ENCODE results near the gene SPEM1. TPM values are rescaled to one million over a fixed set of nuclear protein-coding genes. Genes with fewer than 3 reads are reported as not detected.

Gene SPEM1
- total RNA-seq, 2 experiments from 2014 or later: 0.36 TPM; not detected in 1

DNA sequence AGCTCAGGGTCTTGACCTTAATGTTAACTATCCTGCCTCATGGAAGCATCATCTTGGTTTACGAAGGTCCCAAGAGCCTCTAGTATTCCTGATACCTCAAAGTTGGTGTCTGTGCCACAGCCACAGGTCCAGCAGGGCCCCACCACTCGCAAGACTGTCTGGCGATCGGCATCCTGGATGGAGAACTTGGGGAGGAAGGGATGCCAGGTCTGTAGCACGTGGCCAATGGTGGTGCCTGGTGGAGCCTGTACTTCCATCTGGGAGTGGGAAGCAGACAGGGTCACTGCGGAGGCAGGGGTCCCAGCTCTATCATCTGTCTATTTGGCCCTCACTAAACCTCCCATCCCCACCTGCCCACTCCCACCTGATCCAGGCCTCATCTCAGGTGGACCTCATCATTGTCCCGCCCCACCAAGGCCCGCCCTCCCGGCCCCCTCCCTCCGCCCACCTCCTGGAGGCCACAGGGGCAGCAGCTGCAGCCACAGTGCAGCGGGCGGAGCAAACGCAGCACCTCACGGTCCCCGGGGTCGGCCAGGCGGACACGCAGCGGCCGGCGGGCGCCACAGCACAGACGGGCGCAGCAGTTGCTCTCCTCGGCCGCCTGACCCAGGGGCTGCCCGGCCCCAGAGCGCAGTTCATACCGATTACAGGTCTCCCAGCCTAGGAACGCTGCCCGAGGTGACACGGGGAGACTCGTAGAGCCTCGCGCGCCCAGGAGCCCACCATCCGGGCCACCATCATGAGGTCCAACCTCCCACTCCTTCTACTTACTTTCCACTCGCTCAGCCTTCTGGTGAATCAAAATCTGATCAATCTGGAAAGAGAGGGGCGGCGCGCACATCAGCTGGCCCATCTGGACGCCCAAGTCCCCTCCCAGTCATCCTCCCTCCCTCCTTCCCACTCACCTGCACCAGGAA, 27.2 kb upstream of the SPEM1 start:
- POLR2A ChIA-PET: interaction anchor here (0.9 to 2.5 kb wide), 3 partner anchors 8 to 91 kb away, joined by 3 to 11 read pairs (median 4); partner anchors contain the start of genes POLR2A and TMEM256
- no peaks in the 10 kb centered on the region for H3K27me3 Mint-ChIP-seq
- peak overlapping the region; percentile 97 for H3K4me3 Mint-ChIP-seq
- no peak for ATAC-seq
- no peak for TF ChIP-seq CTCF (IDR thresholded peaks at IDR 0.05)
- H3K27ac Mint-ChIP-seq: peak overlapping the region; percentile 63
- intact Hi-C loops (cut with micrococcal nuclease): no loop called here
- DNase-seq: no peak
- peaks cover 32% of the 10 kb centered on the region for H3K36me3 Mint-ChIP-seq (ENCODE audit: low read depth)
- no peaks in the 10 kb centered on the region for H3K9me3 Mint-ChIP-seq
- H3K4me1 Mint-ChIP-seq (ENCODE audit: low read depth): peaks cover 27% of the 10 kb centered on the region
- CTCF ChIA-PET: interaction anchor here (1.2 to 2.4 kb wide), 4 partner anchors 9 to 168 kb away, joined by 3 to 9 read pairs (median 6); partner anchors contain the start of gene SENP3

DNA sequence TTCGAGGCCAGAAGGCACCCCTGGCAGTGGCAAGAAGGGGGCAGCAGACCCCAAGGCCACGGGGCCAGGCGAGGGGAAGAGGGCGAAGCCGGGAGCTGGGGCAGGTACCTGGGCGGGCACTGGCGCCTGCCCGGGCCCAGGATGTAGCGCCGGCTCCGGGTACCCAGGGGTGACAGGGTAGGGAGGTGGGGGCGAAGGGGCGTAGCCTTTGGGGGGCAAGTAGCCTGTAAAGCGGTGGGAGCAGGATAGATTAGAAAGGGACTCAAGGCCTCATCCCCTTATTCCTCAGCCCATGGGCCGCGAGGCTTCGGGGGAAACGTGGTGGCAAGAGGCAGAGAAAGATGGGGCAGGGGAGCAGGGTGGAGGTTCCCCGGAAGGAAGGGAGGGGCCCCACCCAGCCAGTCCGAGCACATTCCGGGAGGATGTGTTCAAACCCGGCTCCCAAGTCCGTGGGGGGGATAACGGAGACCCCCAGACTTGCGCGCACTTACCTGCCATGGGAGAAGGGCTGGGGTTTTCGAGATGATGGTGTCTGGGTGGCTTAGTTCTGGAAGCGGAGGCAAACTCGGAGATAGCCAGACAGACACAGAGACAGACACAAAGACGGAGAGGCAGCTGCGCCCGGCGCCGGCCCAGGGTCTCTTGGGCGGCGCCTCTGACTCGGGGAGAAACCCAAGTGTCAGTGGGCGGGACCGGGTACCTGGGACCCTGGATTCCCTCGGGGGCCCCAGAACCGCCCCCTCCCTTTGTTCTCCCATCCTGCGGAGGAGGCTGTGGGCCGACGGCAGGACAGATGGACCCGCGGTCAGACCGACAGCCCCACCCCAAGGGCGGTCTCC, 26.3 kb upstream of the SPEM1 start:
- Mint-ChIP-seq H3K4me3 (peak overlapping the region; percentile 97), H3K9me3 (no peaks in the 10 kb centered on the region), H3K4me1 (ENCODE audit: low read depth) (peaks cover 27% of the 10 kb centered on the region), H3K27me3 (no peaks in the 10 kb centered on the region), H3K27ac (peak overlapping the region; percentile 90), H3K36me3 (ENCODE audit: low read depth) (peaks cover 32% of the 10 kb centered on the region)
- ATAC-seq: peak; percentile 63
- intact Hi-C loops (cut with micrococcal nuclease): no loop called here
- ChIA-PET POLR2A (interaction anchor here (0.9 to 2.5 kb wide), 5 partner anchors 9 to 92 kb away, joined by 3 to 11 read pairs (median 4); partner anchors contain the start of genes CHRNB1, POLR2A and TMEM256), CTCF (interaction anchor here (1.1 to 2.4 kb wide), 5 partner anchors 10 to 167 kb away, joined by 3 to 9 read pairs (median 7); partner anchors contain the start of genes SENP3 and TMEM256)
- TF ChIP-seq CTCF (IDR thresholded peaks at IDR 0.05): no peak
- peak; percentile 74 for DNase-seq

DNA sequence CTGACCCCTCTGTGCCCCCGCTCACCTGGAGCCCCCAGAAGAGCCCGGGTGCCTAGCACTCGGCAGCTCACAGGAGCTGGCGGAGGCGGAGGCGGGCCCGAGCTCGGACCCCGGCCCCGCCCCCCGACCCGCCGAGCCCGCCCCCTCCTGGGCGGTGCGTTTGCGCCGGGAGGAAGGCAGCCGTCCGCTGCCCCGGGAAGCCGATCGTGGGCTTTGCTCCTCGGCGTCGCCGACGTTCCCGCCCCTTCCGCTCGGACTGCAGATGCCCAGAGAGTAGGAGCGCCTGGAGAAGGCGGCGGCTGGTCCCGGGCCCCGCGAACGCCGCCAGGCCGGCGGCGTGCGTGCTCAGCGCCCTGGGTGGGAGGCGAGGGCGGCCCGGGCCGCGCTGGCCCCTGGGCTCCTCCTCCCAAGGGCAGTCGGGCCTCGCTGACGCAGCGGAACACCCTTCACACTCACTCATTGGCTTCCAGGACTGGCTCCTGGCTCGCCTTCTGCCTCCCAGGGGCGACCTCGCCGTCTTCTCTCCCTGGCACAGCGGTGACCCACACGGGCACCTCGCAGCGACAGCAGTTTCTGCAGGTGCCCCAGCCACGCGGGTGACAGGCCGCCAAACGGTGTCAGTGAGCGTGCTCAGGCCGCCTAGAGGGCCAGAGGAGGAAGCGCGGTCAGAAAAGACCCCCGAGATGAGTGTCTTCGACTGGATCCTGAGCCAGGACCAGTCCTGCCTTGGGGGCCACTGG, 25.5 kb upstream of the SPEM1 start, which contains the start of gene PLSCR3:
PLSCR3 (minus strand) TSS at position 74 of the 740 bp plus-strand sequence. CDS start 415 bp downstream, outside the sequence.
- no peaks in the 10 kb centered on the region for H3K9me3 Mint-ChIP-seq
- ATAC-seq (peak; percentile 89), DNase-seq (peak; percentile 83)
- ChIA-PET CTCF (interaction anchor here (1.1 to 2.4 kb wide), 4 partner anchors 9 to 166 kb away, joined by 3 to 7 read pairs (median 6); partner anchors contain the start of genes SENP3 and TMEM256), POLR2A (interaction anchor here (0.9 to 2.5 kb wide), 7 partner anchors 9 to 91 kb away, joined by 3 to 11 read pairs (median 4); partner anchors contain the start of genes CHRNB1, POLR2A and TMEM256)
- no peak for TF ChIP-seq CTCF (IDR thresholded peaks at IDR 0.05)
- peak within 1 kb of the TSS; percentile 96 for H3K27ac Mint-ChIP-seq
- intact Hi-C loops (cut with micrococcal nuclease): no loop called here
- peaks cover 28% of the 10 kb centered on the region for H3K36me3 Mint-ChIP-seq (ENCODE audit: low read depth)
- peak within 1 kb of the TSS; percentile 97 for H3K4me3 Mint-ChIP-seq
- H3K27me3 Mint-ChIP-seq: no peaks in the 10 kb centered on the region
- H3K4me1 Mint-ChIP-seq (ENCODE audit: low read depth): peaks cover 27% of the 10 kb centered on the region

DNA sequence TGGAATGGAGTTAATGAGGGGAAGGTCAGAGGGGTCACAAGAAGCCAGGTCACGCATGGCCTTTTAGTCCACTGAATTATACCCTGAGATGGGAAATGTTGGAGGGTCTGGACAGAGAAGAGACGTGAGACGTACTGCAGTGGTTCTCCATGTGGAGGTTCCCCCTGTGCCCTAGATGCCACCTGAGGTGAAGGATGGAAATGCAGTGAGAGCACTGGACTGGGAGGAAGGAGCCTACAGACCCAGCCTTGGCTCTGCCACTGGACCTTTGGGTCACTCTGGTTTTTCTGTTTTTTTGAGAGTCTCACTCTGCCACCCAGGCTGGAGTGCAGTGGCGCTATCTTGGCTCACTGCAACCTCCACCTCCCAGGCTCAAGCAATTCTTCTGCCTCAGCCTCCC, 24.0 kb upstream of the SPEM1 start:
- ChIA-PET POLR2A (interaction anchor here (1.3 kb wide), 1 partner anchor 82 kb away, joined by 4 read pairs; no protein-coding TSS in a partner anchor), CTCF (interaction anchor here (1.0 kb wide), 1 partner anchor 13 kb away, joined by 3 read pairs; no protein-coding TSS in a partner anchor)
- DNase-seq: no peak
- ATAC-seq: no peak
- peaks cover 20% of the 10 kb centered on the region for H3K4me1 Mint-ChIP-seq (ENCODE audit: low read depth)
- no peak overlapping the region for H3K4me3 Mint-ChIP-seq
- no peak for TF ChIP-seq CTCF (IDR thresholded peaks at IDR 0.05)
- H3K27me3 Mint-ChIP-seq: no peaks in the 10 kb centered on the region
- no peak overlapping the region for H3K27ac Mint-ChIP-seq
- H3K36me3 Mint-ChIP-seq (ENCODE audit: low read depth): peaks cover 23% of the 10 kb centered on the region
- no peaks in the 10 kb centered on the region for H3K9me3 Mint-ChIP-seq
- intact Hi-C loops (cut with micrococcal nuclease): no loop called here

Data from activated CD8-positive, alpha-beta T cell treated with anti-CD3 and anti-CD28 coated beads for 36 hours (primary cell).